Measurements from ENCODE around the gene NAB2.

DNA sequence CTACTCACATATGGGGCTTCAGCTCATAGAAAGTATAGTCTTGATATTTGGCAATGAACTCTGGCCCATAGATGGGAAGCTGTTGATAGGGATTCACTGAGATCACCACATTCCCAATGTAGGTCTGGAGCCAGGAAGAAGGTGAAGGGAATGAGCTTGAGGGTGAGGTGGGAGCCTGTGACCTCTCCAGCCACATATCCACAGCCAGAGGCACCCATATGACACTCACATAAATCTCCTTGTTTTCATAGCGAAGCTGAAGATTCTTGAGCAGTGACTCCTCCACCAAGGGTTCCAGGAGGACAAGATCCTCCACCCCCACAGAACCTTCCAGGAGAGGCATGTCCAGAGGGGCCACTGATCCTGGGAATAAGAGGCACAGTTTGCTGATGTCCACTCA lies 40.9 kb upstream of the NAB2 start:
- TF ChIP-seq POLR2AphosphoS5 (IDR thresholded peaks at IDR 0.05; ENCODE audit: low read depth, low read length) = no peak
- no peak for TF ChIP-seq TAF1 (IDR thresholded peaks at IDR 0.05; ENCODE audit: borderline replicate concordance, insufficient read depth, low read length)
- no peak for TF ChIP-seq SIN3A (IDR thresholded peaks at IDR 0.05; ENCODE audit: borderline replicate concordance, insufficient read depth, low read length)
- TF ChIP-seq FOXP2 (optimal IDR thresholded peaks at IDR 0.05; ENCODE audit: borderline replicate concordance, extremely low read depth, extremely low read length, insufficient read depth) = no peak
